ENCODE data around the gene KCNQ1. TPM values are rescaled to one million over a fixed set of nuclear protein-coding genes. Genes with fewer than 3 reads are reported as not detected.

KCNQ1 gene
- total and polyA plus RNA-seq, 9 of the 15 experiments (the other 6 are each of a cell fraction or from before 2014, with no cell fraction given): 0.44 TPM; not detected in 8

- TF ChIP-seq CLOCK (CRISPR knock-in tag; IDR thresholded peaks at IDR 0.05; ENCODE audit: borderline replicate concordance) (no peak), CTBP1 (IDR thresholded peaks at IDR 0.05; ENCODE audit: borderline replicate concordance) (no peak), SIN3B (IDR thresholded peaks at IDR 0.05; ENCODE audit: low read depth) (no peak)
These were observed 229.9 kb downstream of the KCNQ1 start (continued) for GRCh38 chr11:2674658-2675131.

- intact Hi-C loops (cut with micrococcal nuclease): no loop called here
- Histone ChIP-seq H3K4me2 (ENCODE audit: insufficient read depth, low read length) (no peak overlapping the region), H3K9ac (ENCODE audit: insufficient read depth in 1 of 2, low read depth in 2 of 2, low read length in 2 of 2) (no peak overlapping the region; a peak in 1 of 4 replicates), H3K4me3 (no peak overlapping the region), H2AFZ (ENCODE audit: low read depth, low read length) (no peak overlapping the region), H3K9me3 (replicated peaks; ENCODE audit: control insufficient read depth, insufficient read depth, low read depth, low read length) (no peaks in the 10 kb centered on the region), H3K4me1 (replicated peaks in 1 of 2; ENCODE audit: control insufficient read depth in 2 of 2, insufficient read depth in 2 of 2, low read length in 2 of 2) (peaks cover 0 to 8% of the 10 kb centered on the region in 2 experiments; a peak in 1 of 5 replicates), H3K27ac (ENCODE audit: extremely low read depth, low read depth, low read length) (no peak overlapping the region), H3K27me3 (ENCODE audit: control insufficient read depth in 2 of 2, insufficient read depth in 2 of 2, low read length in 2 of 2) (no peaks in the 10 kb centered on the region), H3K79me2 (ENCODE audit: control insufficient read depth, insufficient read depth, low read length) (peaks cover 52% of the 10 kb centered on the region), H3K36me3 (ENCODE audit: control insufficient read depth, insufficient read depth, low read length) (peaks cover 40% of the 10 kb centered on the region), H3K9me1 (ENCODE audit: control insufficient read depth, insufficient read depth, low read length) (peaks cover 2% of the 10 kb centered on the region), H4K20me1 (replicated peaks; ENCODE audit: control insufficient read depth, insufficient read depth, low read length) (peaks cover 9% of the 10 kb centered on the region; the same call in 1 of the 2 replicates)
- no TSS peak for BruUV-seq (replicated peaks)
- no peak for FAIRE-seq
- in situ Hi-C loops (cut with MboI): no loop called here
- WGBS (ENCODE audit: insufficient coverage, low coverage, missing lambda C conversion rate): 75% methylated on average over 7 of the region's 7 CpGs
- ChIA-PET POLR2A (interaction anchor here (1.4 kb wide), 1 partner anchor 14 kb away, joined by 11 read pairs; no protein-coding TSS in a partner anchor), CTCF (ENCODE audit: low intra/inter-chr PET ratio) (no interaction called here)
- DNase-seq (ENCODE audit: extremely low read depth in 1 of 4, low spot score in 3 of 4): no peak
- ATAC-seq: no peak
- TF ChIP-seq ZNF282 (CRISPR knock-in tag; IDR thresholded peaks at IDR 0.05) (no peak), ZNF785 (CRISPR knock-in tag; IDR thresholded peaks at IDR 0.05) (no peak), THRB (CRISPR knock-in tag; conservative IDR thresholded peaks at IDR 0.05) (no peak), GTF3C2 (IDR thresholded peaks at IDR 0.05; ENCODE audit: borderline replicate concordance, extremely low read depth, insufficient read length) (no peak), ATF2 (CRISPR knock-in tag; IDR thresholded peaks at IDR 0.05) (no peak), ZNF134 (CRISPR knock-in tag; conservative IDR thresholded peaks at IDR 0.05) (no peak), TBL1XR1 (IDR thresholded peaks at IDR 0.05; ENCODE audit: low read length in 2 of 2) (no peak)
These were observed 230.7 kb downstream of the KCNQ1 start for GRCh38 chr11:2675540-2675939.
